BLaER1 (cell line): ENCODE results near the gene TMTC2.

Experiments used
- H3K27ac ChIP-seq: shearing (Covaris generic); formaldehyde crosslinking; 2 replicates; pipeline ENCODE4 v1.8.1; 2022
- H3K27me3 ChIP-seq: shearing (Covaris generic); formaldehyde crosslinking; 2 replicates; pipeline ENCODE4 v1.8.1; 2022
- H3K36me3 ChIP-seq: shearing (Covaris generic); formaldehyde crosslinking; 2 replicates; pipeline ENCODE4 v1.8.1; 2022
- H3K4me1 ChIP-seq: shearing (Covaris generic); formaldehyde crosslinking; 2 replicates; pipeline ENCODE4 v1.8.1; 2022
- H3K4me2 ChIP-seq: shearing (Covaris generic); formaldehyde crosslinking; 2 replicates; pipeline ENCODE4 v1.8.1; 2022
- H3K4me3 ChIP-seq: shearing (Covaris generic); formaldehyde crosslinking; 2 replicates; pipeline ENCODE4 v1.8.1; 2022
- H3K9ac ChIP-seq: shearing (Covaris generic); formaldehyde crosslinking; 2 replicates; pipeline ENCODE4 v1.8.1; 2022
- H3K9me3 ChIP-seq: shearing (Covaris generic); formaldehyde crosslinking; 2 replicates; pipeline ENCODE4 v1.8.1; 2022
- H4K20me1 ChIP-seq: shearing (Covaris generic); formaldehyde crosslinking; 2 replicates; pipeline ENCODE4 v1.8.1; 2022
- Cebpa-rat ChIP-seq: shearing (Covaris generic); IDR thresholded peaks from 2 replicates; pipeline ENCODE4 v1.8.1; 2022

Gene TMTC2

DNA sequence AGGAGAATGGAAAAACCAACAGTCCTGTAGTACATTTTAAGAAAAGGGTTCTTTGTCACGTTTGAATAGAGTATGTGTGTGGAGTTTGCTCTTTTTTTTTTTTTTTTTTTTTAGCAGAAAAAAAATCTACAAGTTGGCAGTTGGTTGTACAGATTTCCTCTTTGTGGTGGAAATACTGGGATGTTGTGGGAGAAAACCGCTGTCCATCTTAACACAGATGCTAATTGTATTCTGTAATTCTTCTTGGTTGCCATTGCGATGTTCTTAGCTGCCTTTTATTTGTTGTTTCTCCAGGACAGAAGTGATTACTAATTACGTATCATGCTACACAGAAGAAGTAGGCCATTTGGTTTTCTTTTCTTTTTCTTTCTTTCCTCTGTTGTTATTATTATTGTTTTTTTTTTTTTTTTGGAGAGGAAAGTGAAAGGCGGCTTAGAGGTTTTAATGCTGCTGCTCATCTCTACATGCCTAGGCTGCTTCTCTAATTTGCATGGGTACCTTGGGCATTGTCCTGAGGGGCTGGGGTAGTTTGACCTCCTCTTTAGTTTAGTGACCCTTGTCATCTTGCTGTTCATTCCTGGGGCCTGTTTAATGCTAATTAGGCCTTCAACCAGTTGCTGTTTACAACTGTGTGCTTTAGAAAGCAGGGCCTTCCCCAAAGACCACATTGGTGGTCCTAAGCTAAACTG, 94.7 kb downstream of the TMTC2 start:
- H4K20me1 ChIP-seq: no peaks in the 10 kb centered on the region
- H3K4me3 ChIP-seq: no peak overlapping the region
- no peaks in the 10 kb centered on the region for H3K4me1 ChIP-seq
- H3K9ac ChIP-seq: no peak overlapping the region
- TF ChIP-seq Cebpa-rat: no peak
- H3K9me3 ChIP-seq: no peaks in the 10 kb centered on the region
- H3K27ac ChIP-seq: no peak overlapping the region
- H3K36me3 ChIP-seq: no peaks in the 10 kb centered on the region
- no peak overlapping the region for H3K4me2 ChIP-seq
- no peaks in the 10 kb centered on the region for H3K27me3 ChIP-seq

DNA sequence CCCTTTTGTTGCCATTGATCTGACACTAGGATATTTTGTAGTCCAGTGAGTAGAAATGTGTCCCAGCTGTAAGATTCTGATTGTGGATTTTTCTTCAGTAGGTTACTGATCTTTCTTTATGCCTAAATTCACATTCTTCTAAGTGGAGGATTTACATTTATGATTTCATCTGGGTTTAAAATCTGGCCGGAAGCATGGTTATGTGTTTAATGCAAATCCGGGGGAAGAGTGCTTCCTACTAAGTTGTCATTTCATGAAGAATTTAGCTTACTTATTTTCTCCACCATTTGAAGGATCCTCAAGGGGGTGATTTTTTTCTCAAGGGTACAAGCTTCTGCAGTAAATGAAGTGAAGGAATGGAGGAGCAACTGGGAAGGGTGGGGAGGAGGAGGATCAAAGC, 96.7 kb downstream of the TMTC2 start:
- Histone ChIP-seq H3K27me3 (no peaks in the 10 kb centered on the region), H3K27ac (no peak overlapping the region), H3K9me3 (no peaks in the 10 kb centered on the region), H3K36me3 (no peaks in the 10 kb centered on the region), H3K4me1 (no peaks in the 10 kb centered on the region), H4K20me1 (no peaks in the 10 kb centered on the region), H3K4me3 (no peak overlapping the region), H3K9ac (no peak overlapping the region), H3K4me2 (no peak overlapping the region)
- TF ChIP-seq Cebpa-rat: no peak

DNA sequence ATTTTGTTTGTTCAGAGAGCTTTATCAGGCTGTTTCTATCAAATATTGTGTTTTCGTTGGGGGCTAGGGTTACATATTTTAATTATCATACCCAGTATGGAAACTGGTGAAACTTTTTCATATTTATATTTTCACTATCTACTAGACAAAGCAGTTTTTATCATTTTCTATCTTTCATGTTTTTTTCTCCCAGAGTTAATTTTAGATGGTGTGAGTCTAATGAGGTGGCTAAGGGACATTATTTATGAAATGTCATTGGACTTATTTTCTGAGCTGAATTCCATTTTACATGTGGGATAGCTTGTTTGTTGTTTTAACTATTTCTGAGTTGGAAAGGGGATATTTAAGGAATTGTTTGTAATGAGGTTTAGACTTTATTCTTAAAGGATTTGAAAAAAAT, 100.3 kb downstream of the TMTC2 start:
- Histone ChIP-seq H3K4me3 (no peak overlapping the region), H3K36me3 (no peaks in the 10 kb centered on the region), H3K9me3 (no peaks in the 10 kb centered on the region), H3K27me3 (no peaks in the 10 kb centered on the region), H3K4me1 (no peaks in the 10 kb centered on the region), H3K27ac (no peak overlapping the region), H3K4me2 (no peak overlapping the region), H4K20me1 (no peaks in the 10 kb centered on the region), H3K9ac (no peak overlapping the region)
- no peak for TF ChIP-seq Cebpa-rat

DNA sequence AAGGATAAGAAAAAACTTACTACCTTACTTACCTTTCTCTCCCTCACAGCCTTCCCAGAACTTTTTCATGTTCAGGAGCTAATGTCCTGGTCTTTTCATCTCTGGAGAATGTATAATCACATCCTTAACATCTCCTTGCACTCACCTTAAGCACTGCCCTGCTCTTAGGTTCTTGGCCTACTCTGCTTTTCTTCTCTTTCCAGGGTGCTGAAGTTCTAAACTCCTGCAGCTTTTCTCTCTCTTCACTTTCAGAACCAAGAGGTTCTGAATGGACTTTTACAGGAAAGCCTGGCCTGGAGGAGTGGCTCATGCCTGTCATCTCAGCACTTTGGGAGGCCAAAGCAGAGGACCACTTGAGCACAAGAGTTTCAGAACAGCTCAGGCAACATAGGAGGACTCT, 101.9 kb downstream of the TMTC2 start:
- Histone ChIP-seq H3K36me3 (no peaks in the 10 kb centered on the region), H4K20me1 (no peaks in the 10 kb centered on the region), H3K9ac (no peak overlapping the region), H3K27ac (no peak overlapping the region), H3K4me3 (no peak overlapping the region), H3K4me1 (no peaks in the 10 kb centered on the region), H3K4me2 (no peak overlapping the region), H3K9me3 (no peaks in the 10 kb centered on the region), H3K27me3 (no peaks in the 10 kb centered on the region)
- no peak for TF ChIP-seq Cebpa-rat

DNA sequence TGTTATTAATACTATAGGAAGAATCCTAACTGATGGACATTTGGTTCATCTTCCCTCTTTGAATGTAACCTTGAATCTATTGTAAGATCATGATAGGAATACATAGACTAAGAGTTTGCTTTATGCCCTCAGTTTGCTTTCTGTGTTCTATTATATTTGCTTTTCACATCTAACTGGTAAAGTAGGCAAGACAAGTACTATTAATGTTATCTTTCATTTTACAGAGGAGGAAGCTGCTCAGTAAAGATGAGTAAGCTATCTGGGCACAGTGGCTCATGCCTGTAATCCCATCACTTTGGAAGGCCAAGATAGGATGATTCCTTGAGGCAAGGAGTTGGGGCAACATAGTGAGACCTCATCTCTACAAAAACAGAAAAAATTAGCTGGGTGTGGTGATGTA, 103.0 kb downstream of the TMTC2 start:
- no peaks in the 10 kb centered on the region for H3K4me1 ChIP-seq

DNA sequence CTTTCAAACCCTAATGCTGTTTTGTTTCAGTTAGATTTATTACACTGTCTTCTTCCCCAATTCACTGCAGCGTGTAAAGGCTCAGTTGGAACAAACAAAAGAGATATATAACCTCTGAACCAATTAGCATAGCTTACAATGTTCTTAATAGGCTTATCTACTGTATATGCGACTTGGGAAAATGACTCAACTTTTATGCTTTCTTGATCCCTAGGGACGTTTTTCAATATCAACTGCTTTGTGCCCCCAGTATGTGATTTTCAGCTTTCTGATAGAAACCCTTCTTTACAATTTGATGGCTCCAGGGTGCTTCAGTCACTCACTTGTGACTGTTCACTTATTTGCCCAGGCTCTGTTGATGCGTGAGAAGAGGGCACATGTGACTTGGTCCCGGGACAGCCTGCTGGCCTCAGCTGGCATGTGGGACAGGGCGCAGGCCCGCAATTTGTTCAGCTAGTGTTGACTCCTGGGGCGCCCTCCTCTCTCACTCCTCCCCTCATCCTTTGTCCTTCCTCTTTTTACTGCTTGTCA, 107.1 kb downstream of the TMTC2 start:
- H3K4me3 ChIP-seq: no peak overlapping the region
- no peak for TF ChIP-seq Cebpa-rat

More for the DNA sequence above, 103.0 kb downstream of the TMTC2 start:
- TF ChIP-seq Cebpa-rat: no peak
- Histone ChIP-seq H3K4me3 (no peak overlapping the region), H3K4me2 (no peak overlapping the region), H3K36me3 (no peaks in the 10 kb centered on the region), H3K9ac (no peak overlapping the region), H3K9me3 (no peaks in the 10 kb centered on the region), H3K27me3 (no peaks in the 10 kb centered on the region), H4K20me1 (no peaks in the 10 kb centered on the region), H3K27ac (no peak overlapping the region)

DNA sequence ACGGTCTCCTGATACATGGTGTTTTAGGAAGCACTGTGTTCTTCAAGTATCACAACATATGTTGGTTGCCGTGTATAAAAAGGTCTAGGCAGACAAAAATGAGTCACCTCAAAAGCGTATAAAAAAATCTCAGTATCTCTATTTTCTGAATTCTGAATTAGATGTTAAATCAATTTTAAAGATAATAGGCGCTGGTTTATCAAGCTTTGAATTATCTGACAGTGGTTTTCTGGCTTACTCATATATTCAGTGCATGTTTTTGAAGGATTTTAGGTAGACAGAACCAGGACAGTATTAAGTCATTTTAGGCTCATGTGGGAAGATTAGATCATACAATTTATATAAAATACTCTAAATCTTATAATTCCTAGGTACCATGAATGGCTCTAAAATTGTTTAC, 110.8 kb downstream of the TMTC2 start:
- Histone ChIP-seq H3K36me3 (no peaks in the 10 kb centered on the region), H3K27me3 (no peaks in the 10 kb centered on the region), H3K27ac (no peak overlapping the region), H3K9ac (no peak overlapping the region), H3K4me3 (no peak overlapping the region), H3K4me2 (no peak overlapping the region), H3K9me3 (peaks cover 7% of the 10 kb centered on the region), H4K20me1 (no peaks in the 10 kb centered on the region), H3K4me1 (no peaks in the 10 kb centered on the region)
- no peak for TF ChIP-seq Cebpa-rat

More for the DNA sequence above, 107.1 kb downstream of the TMTC2 start:
- Histone ChIP-seq H3K4me1 (no peaks in the 10 kb centered on the region), H3K27ac (no peak overlapping the region), H4K20me1 (no peaks in the 10 kb centered on the region), H3K36me3 (no peaks in the 10 kb centered on the region), H3K27me3 (no peaks in the 10 kb centered on the region), H3K9ac (no peak overlapping the region), H3K4me2 (no peak overlapping the region), H3K9me3 (no peaks in the 10 kb centered on the region)

DNA sequence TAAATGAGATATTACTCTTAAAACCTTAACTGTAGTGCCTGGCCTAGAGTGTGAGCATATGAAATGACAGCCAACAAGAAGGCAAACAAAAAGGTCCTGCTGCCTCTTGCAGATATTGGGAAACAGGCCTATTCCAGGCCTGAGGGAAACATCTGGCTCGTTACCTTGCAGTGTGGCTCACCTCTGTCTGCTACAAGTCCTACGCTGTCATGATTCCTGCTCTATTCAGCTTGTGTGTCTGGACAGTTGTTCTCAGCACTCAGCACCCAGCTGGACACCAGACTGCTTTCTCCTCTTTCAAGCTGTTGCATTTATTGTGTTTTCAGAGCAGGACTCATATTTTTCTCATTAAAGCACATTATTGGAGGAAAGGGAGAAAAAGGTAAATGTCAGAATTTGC, 113.5 kb downstream of the TMTC2 start:
- H3K27ac ChIP-seq: no peak overlapping the region
- H3K27me3 ChIP-seq: no peaks in the 10 kb centered on the region
- no peak overlapping the region for H3K4me3 ChIP-seq
- no peak for TF ChIP-seq Cebpa-rat
- H3K36me3 ChIP-seq: no peaks in the 10 kb centered on the region
- H3K4me2 ChIP-seq: no peak overlapping the region
- H3K9ac ChIP-seq: no peak overlapping the region
- peaks cover 7% of the 10 kb centered on the region for H3K9me3 ChIP-seq
- H4K20me1 ChIP-seq: no peaks in the 10 kb centered on the region
- H3K4me1 ChIP-seq: no peaks in the 10 kb centered on the region

DNA sequence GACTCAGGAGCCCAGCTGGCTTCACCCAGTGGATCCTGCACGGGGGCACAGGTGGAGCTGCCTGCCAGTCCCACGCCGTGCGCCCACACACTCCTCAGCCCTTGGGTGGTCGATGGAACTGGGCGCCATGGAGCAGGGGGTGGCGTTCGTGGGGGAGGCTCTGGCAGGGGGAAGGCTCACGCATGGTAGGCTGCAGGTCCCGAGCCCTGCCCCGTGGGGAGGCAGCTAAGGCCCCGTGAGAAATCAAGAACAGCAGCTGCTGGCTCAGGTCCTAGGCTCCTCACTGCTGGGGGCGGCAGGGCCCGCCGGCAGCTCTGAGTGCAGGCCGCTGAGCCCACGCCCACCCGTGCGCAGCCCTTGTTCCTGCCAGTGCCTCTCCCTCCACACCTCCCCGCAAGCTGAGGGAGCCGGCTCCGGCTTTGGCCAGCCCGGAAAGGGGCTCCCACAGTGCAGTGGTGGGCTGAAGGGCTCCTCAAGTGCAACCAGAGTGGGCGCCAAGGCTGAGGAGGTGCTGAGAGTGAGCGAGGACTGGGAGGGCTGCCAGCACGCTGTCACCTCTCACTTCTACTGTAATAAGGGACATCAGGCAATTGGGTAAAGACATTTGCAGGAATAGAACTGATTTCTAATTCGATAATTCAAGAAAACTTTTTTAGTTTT, 115.4 kb downstream of the TMTC2 start:
- peaks cover 7% of the 10 kb centered on the region for H3K9me3 ChIP-seq
- no peak for TF ChIP-seq Cebpa-rat

DNA sequence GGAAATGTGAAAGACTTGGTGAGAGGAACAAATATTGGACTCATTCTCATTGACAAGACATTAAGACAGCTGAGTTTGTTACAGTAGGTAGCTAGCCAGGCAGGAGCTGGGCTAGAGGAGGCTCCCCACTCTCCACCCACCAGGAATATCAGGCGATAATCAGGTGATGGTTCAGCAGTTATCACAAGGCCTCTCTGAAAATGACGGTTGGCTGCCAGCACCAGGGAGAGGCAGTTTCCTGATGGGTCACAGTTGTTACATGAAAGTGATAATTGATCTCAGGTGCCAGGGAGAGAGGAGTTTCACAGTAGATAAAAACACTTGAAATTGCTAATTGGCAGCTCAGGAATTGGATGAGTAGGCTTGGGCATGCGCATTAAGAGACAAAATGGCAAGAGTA, 116.5 kb downstream of the TMTC2 start:
- Histone ChIP-seq H3K36me3 (no peaks in the 10 kb centered on the region), H3K27me3 (no peaks in the 10 kb centered on the region)
- no peak for TF ChIP-seq Cebpa-rat

More for the DNA sequence above, 115.4 kb downstream of the TMTC2 start:
- no peaks in the 10 kb centered on the region for H4K20me1 ChIP-seq
- no peak overlapping the region for H3K4me3 ChIP-seq
- H3K9ac ChIP-seq: no peak overlapping the region
- no peaks in the 10 kb centered on the region for H3K36me3 ChIP-seq
- H3K4me2 ChIP-seq: no peak overlapping the region
- no peaks in the 10 kb centered on the region for H3K27me3 ChIP-seq
- no peaks in the 10 kb centered on the region for H3K4me1 ChIP-seq
- H3K27ac ChIP-seq: no peak overlapping the region

More for the DNA sequence above, 116.5 kb downstream of the TMTC2 start:
- no peaks in the 10 kb centered on the region for H3K4me1 ChIP-seq
- no peak overlapping the region for H3K4me3 ChIP-seq
- H3K4me2 ChIP-seq: no peak overlapping the region
- no peak overlapping the region for H3K9ac ChIP-seq
- H3K9me3 ChIP-seq: peaks cover 7% of the 10 kb centered on the region
- no peak overlapping the region for H3K27ac ChIP-seq
- no peaks in the 10 kb centered on the region for H4K20me1 ChIP-seq
